Fibroblast of peridontal ligament (primary cell): ENCODE measurements around the gene WDR46.
A peak's percentile ranks its signal among the peaks of the same experiment; 100 is the strongest.
"Not testable (repeated sequence)": the region's sequence is repeated elsewhere in the genome, so short reads cannot be mapped to it uniquely, and the experiment has no call there.

Experiments
- DNase-seq: peaks from one replicate; pipeline ENCODE4 v3.0.0-alpha.2; 2010; ENCODE audit errors: extremely low read depth

The WDR46 gene

DNA sequence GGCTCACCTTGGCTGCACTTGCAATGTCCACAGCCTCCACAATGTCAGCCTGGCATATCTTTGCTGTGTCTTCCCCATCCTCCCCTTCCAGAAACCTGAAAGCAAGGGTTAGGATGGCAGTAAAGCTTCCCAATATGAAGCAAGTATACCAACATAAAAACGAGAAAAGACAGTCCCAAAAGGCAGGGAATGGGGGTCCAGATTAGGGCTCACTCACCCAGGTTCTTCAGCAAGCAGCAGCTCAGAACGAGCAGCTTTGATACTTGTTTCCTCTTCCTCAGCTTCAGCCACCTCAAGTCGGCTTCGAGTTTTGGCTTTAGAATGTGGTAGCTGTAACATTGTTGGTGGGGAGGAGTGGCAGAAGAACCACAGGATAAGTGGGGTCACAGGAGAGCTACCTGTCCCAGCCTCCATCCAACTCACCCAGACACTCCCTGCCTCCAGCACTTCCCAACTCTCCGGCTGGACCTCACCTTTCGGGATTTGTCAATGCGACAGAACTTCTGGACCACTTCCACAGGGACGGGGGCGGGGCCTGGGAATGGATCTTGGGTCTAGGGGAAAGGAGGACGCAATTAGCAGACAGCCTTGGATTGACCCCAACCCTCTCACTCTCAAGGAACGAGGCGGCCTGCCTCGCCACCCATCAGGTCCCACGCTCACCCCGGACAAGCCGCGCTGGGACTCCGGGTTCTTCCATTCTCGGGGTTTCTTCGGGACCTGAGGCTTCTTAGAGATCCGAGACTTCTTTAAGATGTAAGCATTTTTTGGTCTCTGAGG, 708 bp downstream of the WDR46 start:
- DNase-seq, result no peak

DNA sequence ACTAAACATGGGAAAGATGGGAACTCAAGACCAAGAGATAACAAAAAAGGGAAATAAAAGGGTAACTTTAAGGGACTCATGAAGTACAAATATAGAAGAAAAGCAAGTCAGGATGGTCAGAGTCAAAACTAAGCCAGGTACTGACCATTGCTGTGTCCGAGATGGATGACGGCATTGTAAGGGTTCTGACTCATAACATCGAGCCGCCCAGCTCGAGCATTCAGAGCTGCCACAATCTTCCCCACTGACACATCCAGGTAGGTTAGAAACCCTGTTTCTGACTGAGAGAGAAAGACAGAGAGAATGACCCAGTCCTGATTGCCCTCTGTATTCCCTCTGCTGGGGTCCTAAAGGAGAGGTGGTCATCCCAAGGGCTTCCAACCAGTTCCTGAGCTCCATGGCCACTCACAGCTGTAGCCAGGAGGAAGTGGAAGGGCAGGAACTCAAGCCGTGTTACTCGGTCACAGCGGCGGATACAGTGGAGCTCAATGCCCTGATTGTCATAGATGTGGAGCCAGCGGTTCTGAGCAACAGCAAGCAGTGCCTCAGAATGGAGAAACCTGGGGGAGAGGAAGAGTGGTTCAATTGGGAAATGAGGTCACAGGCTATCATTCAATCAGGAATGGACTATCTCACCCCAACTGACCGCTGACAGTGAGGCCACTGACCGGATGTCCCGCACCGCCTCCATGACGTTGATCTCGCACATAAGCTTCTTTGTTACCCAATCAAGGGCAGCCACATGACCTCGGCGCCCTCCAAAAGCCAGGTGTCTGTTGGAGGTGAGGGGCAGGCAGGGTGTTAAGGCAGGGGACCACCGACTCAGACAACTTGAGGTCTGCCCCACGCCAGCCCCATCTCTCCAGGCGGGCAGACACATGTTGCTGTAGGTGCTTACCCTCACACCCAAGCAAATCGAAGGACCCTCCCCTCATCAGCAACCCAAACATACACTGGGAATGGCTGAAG, 1.8 kb downstream of the WDR46 start:
- no peak for DNase-seq

DNA sequence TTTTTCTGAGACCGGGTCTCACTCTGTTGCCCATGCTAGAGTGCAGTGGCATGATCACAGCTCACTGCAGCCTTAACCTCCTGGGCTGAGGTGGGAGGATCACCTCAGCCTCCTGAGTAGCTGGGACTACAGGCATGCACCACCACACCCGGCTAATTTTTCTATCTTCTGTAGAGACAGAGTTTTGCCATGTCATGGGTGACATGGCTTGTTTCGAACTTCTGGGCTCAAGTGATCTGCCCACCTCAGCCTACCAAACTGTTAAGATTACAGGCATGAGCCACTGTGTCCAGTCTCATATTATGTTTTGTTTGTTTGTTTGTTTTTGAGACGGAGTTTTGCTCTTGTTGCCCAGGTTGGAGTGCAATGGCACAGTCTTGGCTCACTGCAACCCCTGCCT, 3.8 kb downstream of the WDR46 start:
- DNase-seq, result not testable (repeated sequence)

DNA sequence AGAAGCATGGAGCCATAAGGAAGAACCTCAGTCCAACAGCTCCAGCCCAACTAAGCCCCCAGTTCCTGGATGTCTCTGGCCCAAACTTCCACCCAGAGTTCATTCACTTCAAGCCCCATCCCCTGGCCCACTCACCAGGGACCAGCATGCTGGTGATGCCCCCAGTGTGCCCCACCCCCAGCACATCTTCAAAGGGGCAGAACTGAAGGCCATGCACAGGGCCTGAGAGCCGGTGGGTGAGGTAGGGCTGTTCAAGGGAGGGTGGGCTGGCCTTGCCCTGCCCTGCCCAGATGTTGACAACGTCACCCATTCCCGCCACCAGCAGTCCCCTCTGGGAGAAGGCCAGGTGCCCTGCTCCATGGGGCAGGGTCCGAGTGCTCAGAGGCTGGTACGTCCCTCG, 8.5 kb downstream of the WDR46 start:
- DNase-seq, result no peak

DNA sequence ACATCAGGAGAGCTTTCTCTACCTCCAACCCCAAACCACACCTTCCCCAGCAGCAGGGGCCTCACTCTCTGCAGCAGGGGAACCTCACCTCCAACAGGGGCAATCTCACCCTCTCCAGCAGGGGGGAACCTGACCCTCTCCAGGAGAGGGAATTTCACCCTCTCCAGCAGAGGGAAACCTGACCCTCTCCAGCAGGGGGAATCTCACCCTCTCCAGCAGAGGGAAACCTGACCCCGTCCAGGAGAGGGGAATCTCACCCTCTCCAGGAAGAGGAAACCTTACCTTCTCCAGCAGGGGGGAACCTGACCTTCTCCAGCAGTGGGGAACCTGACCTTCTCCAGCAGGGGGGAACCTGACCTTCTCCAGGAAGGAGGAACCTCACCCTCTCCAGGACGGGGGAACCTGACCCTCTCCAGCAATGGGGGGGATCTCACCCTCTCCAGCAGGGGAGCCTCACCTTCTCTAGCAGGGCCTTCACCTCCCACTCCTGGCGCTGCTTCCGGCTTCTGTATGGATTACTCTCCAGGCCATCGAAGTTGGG, 9.0 kb downstream of the WDR46 start:
- DNase-seq, result peak; percentile 31

DNA sequence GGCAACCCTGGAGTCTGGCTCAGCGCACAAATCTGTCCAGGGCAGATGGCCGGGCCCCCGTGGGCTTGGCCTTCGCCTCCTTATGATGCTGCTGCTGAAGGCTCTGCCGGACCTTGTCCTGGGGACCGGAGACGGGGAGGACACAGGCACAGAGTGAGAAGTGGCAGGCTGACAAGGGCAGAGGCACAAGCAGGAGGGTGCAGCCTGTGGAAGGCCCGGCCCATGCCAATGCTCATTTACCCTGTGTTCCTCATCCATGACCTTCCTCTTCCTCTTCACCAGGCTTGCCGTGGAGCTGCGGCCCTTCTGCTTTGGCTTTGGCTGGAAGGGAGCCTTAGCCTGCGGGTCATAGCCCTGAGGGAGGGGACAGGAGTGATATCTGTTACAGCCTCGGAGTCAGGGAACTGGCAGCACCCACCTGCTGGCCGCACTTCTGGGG, 9.8 kb downstream of the WDR46 start:
- no peak for DNase-seq

DNA sequence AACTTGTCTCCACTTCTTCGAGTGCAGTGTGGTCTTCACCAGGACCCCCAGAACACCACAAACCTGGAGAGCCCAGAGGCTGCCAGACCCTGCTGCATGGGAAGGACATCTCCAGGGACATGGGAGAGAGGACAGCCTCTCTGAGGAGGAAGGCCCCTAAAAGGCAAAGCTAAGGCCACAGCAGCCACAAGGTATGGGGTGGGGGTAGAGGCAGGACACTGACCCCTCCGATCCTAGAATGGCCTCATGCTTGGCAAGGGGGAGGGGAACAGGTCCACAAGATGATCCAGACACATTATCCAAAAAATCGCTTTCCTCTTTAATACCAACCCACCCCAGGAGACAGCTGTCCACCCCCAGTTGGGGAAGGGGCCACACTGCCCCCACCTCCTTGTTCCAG, 10.2 kb downstream of the WDR46 start:
- DNase-seq, result no peak

DNA sequence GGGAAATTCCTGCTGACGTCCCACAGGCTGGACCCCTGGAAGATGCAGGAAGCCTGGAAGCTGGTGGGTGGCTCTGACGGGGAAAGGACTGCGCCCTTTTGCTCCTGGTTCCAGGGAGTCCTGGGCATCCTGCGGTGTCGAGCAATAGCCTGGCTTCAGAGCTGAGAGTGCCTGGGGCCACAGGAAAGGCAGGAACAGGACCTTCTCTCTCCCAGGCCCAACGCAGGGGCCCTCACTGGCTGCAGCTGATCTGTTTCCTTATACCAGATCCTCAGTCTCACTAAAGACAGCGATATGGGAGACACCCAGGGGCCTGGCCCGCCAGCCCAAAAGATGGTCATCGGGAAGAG, 10.7 kb downstream of the WDR46 start:
- no peak for DNase-seq

DNA sequence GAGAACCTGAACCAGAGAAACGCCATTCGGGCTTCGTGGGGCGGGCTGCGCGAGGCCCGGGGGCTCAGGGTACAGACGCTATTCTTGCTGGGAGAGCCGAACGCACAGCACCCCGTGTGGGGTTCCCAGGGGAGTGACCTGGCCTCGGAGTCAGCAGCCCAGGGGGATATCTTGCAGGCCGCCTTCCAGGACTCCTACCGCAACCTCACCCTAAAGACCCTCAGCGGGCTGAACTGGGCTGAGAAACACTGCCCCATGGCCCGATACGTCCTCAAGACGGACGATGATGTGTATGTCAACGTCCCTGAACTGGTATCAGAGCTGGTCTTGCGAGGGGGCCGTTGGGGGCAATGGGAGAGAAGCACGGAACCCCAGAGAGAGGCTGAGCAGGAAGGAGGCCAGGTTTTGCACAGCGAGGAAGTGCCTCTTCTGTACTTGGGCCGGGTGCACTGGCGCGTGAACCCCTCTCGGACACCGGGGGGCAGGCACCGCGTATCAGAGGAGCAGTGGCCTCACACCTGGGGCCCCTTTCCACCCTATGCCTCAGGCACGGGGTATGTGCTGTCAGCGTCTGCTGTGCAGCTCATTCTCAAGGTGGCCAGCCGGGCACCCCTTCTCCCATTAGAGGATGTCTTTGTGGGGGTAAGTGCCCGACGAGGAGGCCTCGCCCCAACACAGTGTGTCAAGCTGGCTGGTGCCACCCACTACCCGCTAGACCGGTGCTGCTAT, 11.2 kb downstream of the WDR46 start:
- no peak for DNase-seq

DNA sequence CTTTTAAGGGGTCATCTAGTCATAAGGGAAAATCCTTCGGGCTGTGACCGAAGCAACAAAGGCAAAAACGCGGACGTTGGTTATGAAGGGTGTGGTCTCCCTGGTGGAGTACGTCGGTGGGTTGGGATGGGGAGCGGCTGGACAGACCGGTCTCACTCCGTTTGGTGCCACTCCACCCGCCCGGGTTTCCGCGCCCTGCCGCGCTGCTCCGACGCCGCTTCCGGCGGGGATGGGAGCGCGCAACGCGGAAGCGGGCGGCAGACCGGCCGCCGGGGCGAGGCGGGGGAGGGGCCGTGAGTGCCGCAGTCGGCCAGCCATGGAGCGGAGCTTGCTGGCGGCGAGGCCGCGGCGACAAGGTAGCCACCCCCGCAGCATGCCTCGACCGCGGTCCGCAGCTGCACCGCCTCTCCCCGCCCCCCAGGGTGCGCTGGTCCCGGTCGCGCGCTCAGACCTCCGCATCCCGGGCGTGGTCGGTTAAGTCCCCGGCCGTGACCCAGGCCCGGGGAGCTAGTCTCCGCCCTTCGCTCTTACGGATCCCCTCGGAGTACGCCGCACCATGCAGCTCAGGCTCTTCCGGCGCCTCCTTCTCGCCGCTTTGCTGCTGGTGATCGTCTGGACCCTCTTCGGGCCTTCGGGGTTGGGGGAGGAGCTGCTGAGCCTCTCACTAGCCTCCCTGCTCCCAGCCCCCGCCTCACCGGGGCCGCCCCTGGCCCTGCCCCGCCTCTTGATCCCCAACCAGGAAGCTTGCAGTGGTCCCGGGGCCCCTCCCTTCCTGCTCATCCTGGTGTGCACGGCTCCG, 12.0 kb downstream of the WDR46 start, which contains the start of gene B3GALT4:
Gene B3GALT4 (plus strand): TSS at position 260 of the 799 bp plus-strand sequence. CDS start 297 bp downstream, at position 557.
- peak; percentile 45 for DNase-seq

DNA sequence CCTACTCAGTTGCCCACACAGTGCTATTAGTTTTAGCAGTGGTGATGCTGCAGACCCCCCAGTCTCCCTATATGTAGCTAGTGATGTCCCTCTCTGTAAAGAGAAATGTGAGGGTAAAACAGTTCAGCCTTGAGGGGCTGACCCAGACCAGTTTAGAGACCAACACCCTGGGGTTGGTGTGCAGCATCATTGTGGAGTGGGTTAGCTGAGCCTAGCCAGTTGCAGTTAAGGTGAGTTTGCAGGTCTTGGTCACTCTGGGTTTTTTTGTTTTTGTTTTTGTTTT, 12.5 kb downstream of the WDR46 start:
- DNase-seq, result no peak

DNA sequence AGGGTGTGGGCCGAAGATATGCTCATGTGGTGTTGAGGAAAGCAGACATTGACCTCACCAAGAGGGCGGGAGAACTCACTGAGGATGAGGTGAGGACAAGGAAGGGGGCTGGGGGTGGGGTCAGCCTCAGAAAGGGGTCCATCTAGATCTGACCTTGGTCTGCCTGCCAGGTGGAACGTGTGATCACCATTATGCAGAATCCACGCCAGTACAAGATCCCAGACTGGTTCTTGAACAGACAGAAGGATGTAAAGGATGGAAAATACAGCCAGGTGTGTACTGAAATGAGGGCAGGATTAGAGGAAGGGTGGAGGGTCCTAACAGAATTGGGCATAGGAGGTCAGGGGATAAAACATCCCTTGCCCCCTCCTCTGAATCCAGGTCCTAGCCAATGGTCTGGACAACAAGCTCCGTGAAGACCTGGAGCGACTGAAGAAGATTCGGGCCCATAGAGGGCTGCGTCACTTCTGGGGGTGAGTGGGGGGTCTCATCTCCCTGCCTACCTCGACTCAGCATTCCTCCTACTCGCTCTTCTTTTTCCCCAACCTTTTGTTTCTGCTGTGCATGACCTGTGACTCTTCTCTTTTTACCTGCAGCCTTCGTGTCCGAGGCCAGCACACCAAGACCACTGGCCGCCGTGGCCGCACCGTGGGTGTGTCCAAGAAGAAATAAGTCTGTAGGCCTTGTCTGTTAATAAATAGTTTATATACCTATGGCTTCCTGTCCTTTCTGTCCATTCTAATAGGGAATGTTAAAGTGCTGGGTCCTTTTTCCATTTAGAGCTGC, 13.1 kb downstream of the WDR46 start:
- DNase-seq, result not testable (repeated sequence)

DNA sequence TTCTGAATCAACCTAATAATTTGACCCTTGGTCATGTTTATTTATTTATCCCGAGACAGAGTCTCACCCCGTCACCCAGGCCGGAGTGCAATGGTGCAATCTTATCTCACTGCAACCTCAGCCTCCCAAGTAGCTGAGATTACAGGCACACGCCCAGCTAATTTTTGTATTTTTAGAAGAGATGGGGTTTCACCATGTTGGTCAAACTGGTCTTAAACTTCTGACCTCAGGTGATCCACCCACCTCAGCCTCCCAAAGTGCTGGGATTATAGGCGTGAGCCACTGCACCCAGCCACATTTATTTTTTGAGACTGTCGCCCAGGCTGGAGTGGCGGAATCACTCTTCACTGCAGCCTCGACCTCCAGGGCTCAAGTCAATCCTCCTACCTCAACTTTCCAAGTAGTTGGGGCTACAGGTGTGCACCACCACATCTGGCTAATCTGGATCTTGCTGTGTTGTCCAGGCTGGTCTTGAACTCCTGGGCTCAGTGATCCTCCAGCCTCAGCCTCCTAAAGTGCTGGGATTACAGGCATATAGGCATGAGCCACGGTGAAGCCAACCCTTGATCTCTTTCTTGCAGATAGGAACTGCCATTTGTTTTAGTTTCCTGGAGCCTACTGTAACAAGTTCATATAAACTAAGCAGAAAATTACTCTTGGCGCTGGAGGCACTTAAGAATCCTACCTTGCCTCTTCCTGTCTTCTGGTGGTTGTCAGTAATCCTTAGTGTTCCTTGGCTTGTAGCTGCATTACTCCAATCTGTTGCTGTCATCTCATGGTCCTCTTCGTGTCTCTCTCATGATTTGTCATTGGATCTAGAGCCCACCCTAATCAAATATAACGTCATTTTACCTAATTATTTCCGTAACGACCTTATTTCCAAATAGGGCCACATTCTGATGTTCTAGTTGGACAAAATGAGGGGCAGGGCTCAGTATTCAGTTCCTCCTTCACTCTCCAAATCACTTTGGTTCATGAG, 14.8 kb downstream of the WDR46 start:
- no peak for DNase-seq

DNA sequence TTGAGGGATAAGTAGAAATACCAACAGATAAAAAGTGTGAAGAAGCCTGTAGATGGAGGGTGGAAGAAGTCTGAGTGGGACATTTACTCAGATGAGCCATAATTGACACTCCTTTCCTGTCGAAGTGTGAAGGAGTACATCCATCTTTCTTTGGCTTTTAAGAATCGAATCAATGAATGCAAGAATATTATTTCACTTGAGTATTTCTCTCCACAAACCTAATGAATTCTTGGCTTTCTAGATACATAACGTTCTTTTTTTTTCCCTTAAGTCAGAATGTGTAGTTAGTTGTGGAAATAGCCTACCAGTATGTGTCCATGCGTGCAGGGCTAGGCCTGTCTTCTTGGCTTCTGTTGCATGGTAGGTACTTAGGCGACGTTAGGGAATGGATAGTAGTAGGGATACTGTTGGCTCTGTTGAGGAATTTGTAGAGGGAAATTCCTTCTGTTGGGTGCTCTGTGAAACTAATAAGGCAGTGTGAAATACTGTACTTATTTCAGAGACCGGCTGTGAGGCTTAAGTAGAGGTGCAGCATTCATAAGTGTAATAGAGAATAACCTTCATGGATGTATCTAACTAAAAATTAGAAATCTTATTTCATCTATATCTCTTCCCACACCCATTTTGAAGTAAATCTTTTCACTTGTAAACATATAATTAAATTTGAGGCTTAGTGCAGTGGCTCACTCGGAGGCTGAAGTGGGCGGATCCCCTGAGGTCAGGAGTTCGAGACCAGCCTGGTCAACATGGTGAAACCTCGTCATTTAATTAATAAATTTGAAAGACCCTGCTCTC, 15.7 kb downstream of the WDR46 start:
- peak; percentile 11 for DNase-seq

DNA sequence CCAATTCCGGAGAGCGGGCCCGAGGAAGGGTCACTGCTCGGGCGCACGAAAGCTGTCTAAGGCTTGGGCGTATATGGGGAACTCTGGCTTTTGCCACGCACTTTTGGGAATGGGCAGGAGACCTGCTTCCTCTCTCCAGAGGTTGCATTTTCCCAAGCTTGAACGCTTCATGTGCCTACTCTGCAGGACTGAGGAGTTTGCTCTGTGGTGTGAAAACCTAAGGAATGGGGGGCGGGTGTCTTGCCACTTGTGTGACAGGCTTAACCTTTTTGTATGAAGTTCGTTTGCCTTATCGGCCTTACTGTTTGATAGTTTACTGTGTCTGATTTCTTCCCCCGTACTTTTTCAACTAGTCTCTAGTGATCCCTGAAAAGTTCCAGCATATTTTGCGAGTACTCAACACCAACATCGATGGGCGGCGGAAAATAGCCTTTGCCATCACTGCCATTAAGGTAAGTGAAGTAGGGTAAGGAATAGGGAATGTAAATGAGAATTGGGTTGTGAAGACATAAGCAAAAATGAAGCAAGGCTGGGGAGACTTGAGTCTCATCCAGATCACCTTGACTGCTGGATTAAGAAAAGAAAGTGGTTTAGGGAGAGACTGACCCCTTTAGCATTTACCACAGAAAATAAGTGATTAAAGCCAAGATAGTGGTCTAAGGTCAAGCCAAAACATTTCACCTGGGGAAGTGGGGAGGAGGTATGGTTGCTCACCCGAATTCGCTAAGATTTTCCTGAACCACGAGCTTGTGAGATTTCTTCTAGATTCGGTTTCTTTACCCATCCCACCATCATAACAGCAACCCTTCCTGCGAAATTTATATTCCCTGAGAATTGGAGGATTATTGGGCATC, 16.5 kb downstream of the WDR46 start:
- no peak for DNase-seq

DNA sequence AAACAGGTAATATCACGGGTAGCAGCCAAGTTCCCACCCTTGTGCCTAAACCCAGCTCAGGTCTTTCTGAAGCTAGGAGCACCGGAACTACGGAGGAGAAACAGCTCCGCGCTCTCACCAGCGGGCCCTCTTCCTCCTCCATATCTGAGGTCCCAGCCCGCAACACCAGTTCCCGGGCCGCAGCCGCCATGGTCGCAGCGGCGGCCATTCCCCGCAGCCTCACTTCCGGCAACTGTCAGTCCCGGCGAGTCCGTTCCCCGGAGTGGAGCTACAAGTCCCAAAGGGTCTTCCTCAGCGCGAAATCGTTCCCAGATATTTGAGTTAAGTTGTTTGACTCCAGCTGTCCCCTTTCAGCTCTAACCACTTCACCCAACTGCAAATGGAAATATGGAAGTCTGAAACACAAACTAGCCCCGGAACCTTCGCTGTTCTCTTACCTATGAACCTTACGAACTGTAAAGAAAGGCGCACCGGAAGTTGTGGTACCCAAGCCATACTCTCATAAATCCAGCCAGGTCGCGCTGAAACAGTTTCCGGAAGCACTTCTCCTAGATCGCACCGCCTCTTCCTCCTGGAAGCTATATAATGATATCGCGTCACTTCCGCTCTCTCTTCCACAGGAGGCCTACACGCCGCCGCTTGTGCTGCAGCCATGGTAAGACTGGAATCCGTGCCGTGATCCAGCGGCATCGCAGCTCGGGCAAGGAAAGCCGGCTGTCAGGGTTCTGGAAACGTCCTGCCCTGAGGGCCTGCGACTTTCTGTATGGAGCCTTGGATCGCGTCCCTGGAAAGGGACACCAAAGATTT, 17.4 kb downstream of the WDR46 start, which contains the start of the genes RPS18 and VPS52:
Gene RPS18 (plus strand): TSS at position 608 of the 807 bp plus-strand sequence. CDS start 45 bp downstream, at position 653.
Gene VPS52 (minus strand): TSS at position 409 of the 807 bp plus-strand sequence. CDS start 201 bp downstream, at position 208.
- peak; percentile 100 for DNase-seq
